ENCODE data around the gene CAMK1D.

The CAMK1D gene

GRCh38 chr10:12556039-12556438 is 206.7 kb downstream of the CAMK1D start:
- no peak overlapping the region for H3K9ac ChIP-seq
- no peak overlapping the region for H3K4me3 ChIP-seq (IDR thresholded peaks at IDR 0.05; ENCODE audit: insufficient read depth, low read depth, low read length)
- no peak overlapping the region for H2AFZ ChIP-seq (ENCODE audit: low read depth)
- H3K27ac ChIP-seq, result no peak overlapping the region
- no peaks in the 10 kb centered on the region for H3K4me1 ChIP-seq (ENCODE audit: low read depth, poor library complexity, severe bottlenecking)
- H3K4me2 ChIP-seq, result no peak overlapping the region
- H3K79me2 ChIP-seq (ENCODE audit: insufficient read depth, low read depth), result no peaks in the 10 kb centered on the region; the same call in 1 of the 2 replicates
- TF ChIP-seq CTCF (conservative IDR thresholded peaks at IDR 0.05; ENCODE audit: low read depth, low read length), result no peak
- no peaks in the 10 kb centered on the region for H3K36me3 ChIP-seq (ENCODE audit: insufficient read depth)
- no peaks in the 10 kb centered on the region for H3K27me3 ChIP-seq (ENCODE audit: insufficient read depth, low read depth)
- no peaks in the 10 kb centered on the region for H4K20me1 ChIP-seq (ENCODE audit: insufficient read depth)

DNA sequence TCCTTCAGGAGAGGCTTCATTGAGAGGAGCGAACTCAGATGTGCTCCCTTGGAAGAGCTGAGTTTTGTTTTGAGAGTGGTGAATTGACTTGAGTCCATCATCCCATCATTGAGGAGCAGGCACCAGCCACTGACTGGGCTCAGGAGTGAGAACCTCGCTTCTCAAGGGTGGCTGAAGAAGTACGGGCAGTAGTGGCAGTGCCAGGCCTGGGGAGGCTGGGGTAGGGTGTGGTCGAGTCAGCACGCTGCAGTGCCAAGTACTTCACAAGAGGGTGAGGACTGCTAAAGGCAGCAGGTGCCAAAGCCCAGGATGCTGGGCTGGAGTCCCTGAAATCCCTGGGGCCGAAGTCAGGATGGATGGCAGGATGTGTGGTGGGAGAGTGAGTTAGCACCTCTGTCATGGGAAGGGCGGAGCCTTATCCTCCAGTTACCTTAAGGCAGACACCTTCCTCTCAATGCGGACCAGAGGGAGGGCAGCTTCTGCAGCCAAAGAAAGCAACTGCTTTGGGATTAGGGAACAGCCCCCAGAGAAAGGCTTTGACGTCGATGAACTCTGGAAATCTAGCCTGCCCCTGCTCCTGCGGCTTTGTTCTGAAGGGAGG is 210.3 kb downstream of the CAMK1D start:
- Histone ChIP-seq H3K27me3 (ENCODE audit: insufficient read depth, low read depth) (no peaks in the 10 kb centered on the region), H2AFZ (ENCODE audit: low read depth) (no peak overlapping the region), H3K36me3 (ENCODE audit: insufficient read depth) (no peaks in the 10 kb centered on the region), H3K9ac (no peak overlapping the region), H3K27ac (no peak overlapping the region), H3K4me1 (ENCODE audit: low read depth, poor library complexity, severe bottlenecking) (no peaks in the 10 kb centered on the region), H4K20me1 (ENCODE audit: insufficient read depth) (no peaks in the 10 kb centered on the region), H3K4me3 (IDR thresholded peaks at IDR 0.05; ENCODE audit: insufficient read depth, low read depth, low read length) (no peak overlapping the region), H3K4me2 (no peak overlapping the region), H3K79me2 (ENCODE audit: insufficient read depth, low read depth) (no peaks in the 10 kb centered on the region)
- TF ChIP-seq CTCF (conservative IDR thresholded peaks at IDR 0.05; ENCODE audit: low read depth, low read length), result no peak

DNA sequence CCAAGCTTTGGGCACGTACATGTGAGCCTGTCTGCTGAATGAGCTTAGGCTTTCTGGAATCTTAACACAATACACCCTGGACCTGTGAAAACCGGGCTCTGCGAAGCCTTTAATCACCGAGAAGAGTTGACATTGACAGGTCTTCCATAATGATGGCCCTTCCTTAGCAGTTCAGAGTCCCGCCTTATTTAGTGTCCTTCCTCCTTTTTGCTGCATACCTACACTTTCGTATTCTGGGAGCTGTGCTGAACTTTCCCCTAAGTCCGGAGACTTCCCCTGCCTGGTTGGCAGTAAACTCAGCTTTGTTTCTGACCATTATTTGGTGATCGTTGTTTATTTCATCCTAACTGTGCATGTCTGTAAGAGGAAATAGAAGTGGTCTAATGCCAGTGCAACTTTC is 212.0 kb downstream of the CAMK1D start:
- Histone ChIP-seq H4K20me1 (ENCODE audit: insufficient read depth) (no peaks in the 10 kb centered on the region), H3K9ac (no peak overlapping the region)
- TF ChIP-seq CTCF (conservative IDR thresholded peaks at IDR 0.05; ENCODE audit: low read depth, low read length), result no peak

DNA sequence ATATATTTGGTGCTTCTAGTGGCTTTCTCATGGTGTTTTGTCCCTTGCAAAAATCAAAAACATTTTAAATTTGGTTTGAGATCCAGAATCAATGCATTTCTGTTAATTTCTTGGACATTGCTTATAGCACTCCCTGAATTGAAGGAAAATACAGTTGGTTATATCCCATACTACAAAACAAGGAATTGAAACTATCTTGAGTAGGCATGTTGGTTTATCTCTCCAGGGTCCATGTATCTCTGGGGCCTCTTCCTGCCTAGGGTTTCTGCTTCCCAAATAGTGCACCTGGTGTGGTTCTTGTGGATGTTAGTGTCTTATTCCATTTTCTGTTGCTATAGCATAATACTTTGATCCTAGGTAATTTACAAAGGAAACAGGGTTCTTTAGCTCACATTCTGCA is 212.4 kb downstream of the CAMK1D start:
- no peak overlapping the region for H3K4me3 ChIP-seq (IDR thresholded peaks at IDR 0.05; ENCODE audit: insufficient read depth, low read depth, low read length)
- H3K36me3 ChIP-seq (ENCODE audit: insufficient read depth), result no peaks in the 10 kb centered on the region
- no peak overlapping the region for H3K4me2 ChIP-seq
- no peaks in the 10 kb centered on the region for H3K79me2 ChIP-seq (ENCODE audit: insufficient read depth, low read depth)
- H3K27me3 ChIP-seq (ENCODE audit: insufficient read depth, low read depth), result no peaks in the 10 kb centered on the region
- no peak overlapping the region for H3K27ac ChIP-seq
- no peak overlapping the region for H2AFZ ChIP-seq (ENCODE audit: low read depth)
- H3K9ac ChIP-seq, result no peak overlapping the region
- no peaks in the 10 kb centered on the region for H3K4me1 ChIP-seq (ENCODE audit: low read depth, poor library complexity, severe bottlenecking)
- TF ChIP-seq CTCF (conservative IDR thresholded peaks at IDR 0.05; ENCODE audit: low read depth, low read length), result no peak
- H4K20me1 ChIP-seq (ENCODE audit: insufficient read depth), result no peaks in the 10 kb centered on the region

More for the DNA sequence above, 212.0 kb downstream of the CAMK1D start:
- Histone ChIP-seq H2AFZ (ENCODE audit: low read depth) (no peak overlapping the region), H3K4me2 (no peak overlapping the region), H3K4me1 (ENCODE audit: low read depth, poor library complexity, severe bottlenecking) (no peaks in the 10 kb centered on the region), H3K79me2 (ENCODE audit: insufficient read depth, low read depth) (no peaks in the 10 kb centered on the region), H3K4me3 (IDR thresholded peaks at IDR 0.05; ENCODE audit: insufficient read depth, low read depth, low read length) (no peak overlapping the region), H3K27ac (no peak overlapping the region), H3K27me3 (ENCODE audit: insufficient read depth, low read depth) (no peaks in the 10 kb centered on the region), H3K36me3 (ENCODE audit: insufficient read depth) (no peaks in the 10 kb centered on the region)
